HG02938 (cell line): ENCODE data around the gene GAL3ST2.

ENCODE experiments used
- ATAC-seq: cut with Tn5 transposase; IDR thresholded peaks from one replicate; pipeline ENCODE4 v1.9.1; 2021; ENCODE audit warnings: mild to moderate bottlenecking, moderate library complexity; ENCODE audit not compliant: unreplicated experiment

Gene GAL3ST2

DNA sequence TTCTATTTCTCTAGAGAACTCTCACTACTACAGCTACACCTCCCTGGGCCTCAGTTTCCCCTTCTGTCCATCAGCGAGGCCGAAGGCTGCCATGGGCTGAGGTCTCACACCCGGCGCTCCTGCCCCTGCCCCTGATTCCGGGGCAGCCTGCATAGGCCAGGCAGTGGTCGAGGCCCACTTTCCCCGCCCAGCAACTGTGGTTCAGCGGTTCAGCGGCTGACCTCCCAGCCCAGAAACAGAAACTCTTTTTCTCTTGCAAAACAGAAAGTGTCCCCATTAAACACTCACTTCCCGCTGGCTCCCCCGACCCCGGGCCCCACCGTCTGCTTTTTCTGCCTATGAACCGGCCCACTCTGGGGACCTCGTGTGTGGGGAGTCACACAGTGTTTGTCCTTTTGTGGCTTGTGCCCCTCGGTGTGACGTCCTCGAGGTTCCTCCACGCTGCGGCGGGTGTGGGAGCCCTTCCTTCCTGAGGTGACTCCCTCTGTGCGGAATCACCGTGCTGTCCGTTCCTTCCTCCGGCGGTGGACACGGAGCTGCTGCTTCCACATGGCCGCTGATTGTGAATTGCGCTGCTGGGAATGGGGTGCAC lies 66.1 kb downstream of the GAL3ST2 start:
- no peak for ATAC-seq

GRCh38 chr2:241843321-241844065 lies 66.9 kb downstream of the GAL3ST2 start:
- no peak for ATAC-seq

GRCh38 chr2:241844066-241844728 lies 67.6 kb downstream of the GAL3ST2 start:
- no peak for ATAC-seq

DNA sequence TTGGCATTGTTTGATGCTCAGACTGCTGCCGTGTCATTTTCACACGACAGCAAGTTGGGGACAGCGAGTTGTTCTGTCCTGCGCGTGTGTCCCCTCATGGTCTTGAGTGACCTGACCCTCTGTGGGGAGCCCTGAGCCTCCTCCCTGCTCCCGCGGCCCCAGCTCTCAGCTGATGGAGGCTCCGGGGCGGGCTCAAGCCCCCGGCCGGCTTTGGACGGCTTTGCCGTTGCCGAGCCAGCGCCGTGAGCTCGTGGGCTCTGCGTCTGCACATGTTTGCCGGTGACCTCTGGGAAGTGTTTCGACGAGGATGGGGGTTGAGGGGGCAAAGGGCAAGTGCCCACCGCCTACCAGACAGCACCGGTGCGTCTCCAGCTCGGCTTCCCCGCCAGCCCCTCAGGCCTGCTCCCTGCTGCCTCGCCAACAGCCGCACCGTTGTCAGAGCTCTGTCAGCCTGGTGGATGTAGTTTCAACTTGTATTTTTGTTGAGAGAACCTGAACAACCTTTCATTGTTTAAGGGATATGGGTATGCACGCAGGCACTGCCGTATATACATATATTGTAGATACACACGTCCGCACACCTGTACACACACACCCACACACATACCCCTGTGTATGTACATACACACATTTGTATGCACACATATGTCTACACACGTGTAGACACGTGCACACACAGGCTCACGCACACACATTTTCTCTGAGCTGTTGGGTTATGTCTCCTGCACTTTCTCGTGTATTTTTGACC lies 68.4 kb downstream of the GAL3ST2 start:
- no peak for ATAC-seq

GRCh38 chr2:241846406-241846805 lies 69.8 kb downstream of the GAL3ST2 start:
- ATAC-seq, result no peak

GRCh38 chr2:241848761-241849615 lies 72.4 kb downstream of the GAL3ST2 start:
- ATAC-seq, result no peak

GRCh38 chr2:241849616-241850543 lies 73.3 kb downstream of the GAL3ST2 start:
- ATAC-seq, result no peak

DNA sequence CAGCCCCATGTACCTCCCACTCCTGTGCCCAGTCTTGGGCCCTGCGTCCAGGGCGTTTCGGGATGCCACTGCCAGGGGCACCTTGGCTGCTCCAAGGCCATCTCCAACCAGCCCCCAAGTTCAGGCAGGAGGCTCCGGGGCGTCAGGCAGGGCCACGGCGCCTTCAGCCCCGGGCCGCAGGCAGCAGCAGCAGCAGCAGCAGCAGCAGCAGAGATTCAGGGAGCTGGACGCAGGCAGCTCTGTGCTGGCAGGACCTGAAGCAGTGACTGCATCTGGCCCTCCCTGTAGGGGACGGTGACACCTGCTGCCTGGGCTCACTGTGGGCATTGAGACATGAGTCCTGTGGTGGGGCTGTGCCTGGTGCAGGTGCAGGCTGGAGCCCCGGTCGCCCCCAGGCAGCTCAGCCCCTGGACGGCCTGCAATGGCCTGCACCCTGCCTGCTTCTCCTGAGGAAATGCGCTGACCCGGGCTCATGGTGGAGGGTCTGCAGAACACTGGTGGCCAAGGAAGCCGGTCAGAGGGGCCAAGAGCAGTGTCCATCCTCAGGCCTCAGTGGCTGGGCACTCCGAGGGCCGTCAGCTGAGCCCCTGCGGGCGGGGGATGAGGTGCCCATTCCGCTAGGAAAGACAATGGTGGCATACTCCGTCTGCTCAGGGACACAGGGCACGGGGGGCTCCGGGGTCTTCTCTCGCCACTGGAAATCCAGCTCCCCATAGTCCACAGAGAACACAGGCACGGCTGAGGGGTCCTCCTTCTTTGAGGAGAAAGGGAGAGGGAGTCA lies 74.1 kb downstream of the GAL3ST2 start:
- ATAC-seq, result no peak

- no peak for ATAC-seq
Observed at GRCh38 chr2:241851325-241852115, 74.9 kb downstream of the GAL3ST2 start.

- no peak for ATAC-seq
Observed at GRCh38 chr2:241852116-241852980, 75.7 kb downstream of the GAL3ST2 start.

GRCh38 chr2:241852981-241853631 lies 76.5 kb downstream of the GAL3ST2 start:
- no peak for ATAC-seq
